ENCODE measurements around the gene ABCG5.

ABCG5 gene

GRCh38 chr2:43814711-43815110, 23.9 kb downstream of the ABCG5 start:
- H3K27me3 ChIP-seq (ENCODE audit: insufficient read depth, poor library complexity, severe bottlenecking), result no peaks in the 10 kb centered on the region
- DNase-seq (ENCODE audit: low read depth in 1 of 2, low spot score in 1 of 2), result no peak
- H3K27ac ChIP-seq (replicated peaks), result no peak overlapping the region
- TF ChIP-seq SPI1 (IDR thresholded peaks at IDR 0.05; ENCODE audit: borderline replicate concordance, low read depth), result no peak
- no peak for TF ChIP-seq GABPA (IDR thresholded peaks at IDR 0.05; ENCODE audit: low read depth)
- TF ChIP-seq REST (IDR thresholded peaks at IDR 0.05; ENCODE audit: insufficient replicate concordance, low read depth), result no peak
- no peak for TF ChIP-seq CTCF (IDR thresholded peaks at IDR 0.05; ENCODE audit: insufficient read depth, low read length)
- no peak for TF ChIP-seq POLR2AphosphoS5 (IDR thresholded peaks at IDR 0.05; ENCODE audit: low read depth)
- no peak overlapping the region for H3K4me3 ChIP-seq (replicated peaks; ENCODE audit: insufficient read depth, low read length)

- Histone ChIP-seq H3K4me3 (replicated peaks; ENCODE audit: insufficient read depth, low read length) (no peak overlapping the region), H3K27me3 (ENCODE audit: insufficient read depth, poor library complexity, severe bottlenecking) (no peaks in the 10 kb centered on the region), H3K27ac (replicated peaks) (no peak overlapping the region)
- TF ChIP-seq GABPA (IDR thresholded peaks at IDR 0.05; ENCODE audit: low read depth), result no peak
- TF ChIP-seq CTCF (IDR thresholded peaks at IDR 0.05; ENCODE audit: insufficient read depth, low read length), result no peak
- TF ChIP-seq POLR2AphosphoS5 (IDR thresholded peaks at IDR 0.05; ENCODE audit: low read depth), result no peak
- TF ChIP-seq REST (IDR thresholded peaks at IDR 0.05; ENCODE audit: insufficient replicate concordance, low read depth), result no peak
- no peak for TF ChIP-seq SPI1 (IDR thresholded peaks at IDR 0.05; ENCODE audit: borderline replicate concordance, low read depth)
- no peak for DNase-seq (ENCODE audit: low read depth in 1 of 2, low spot score in 1 of 2)
Observed at GRCh38 chr2:43812947-43813346, 25.7 kb downstream of the ABCG5 start.

GRCh38 chr2:43812006-43812405, 26.6 kb downstream of the ABCG5 start:
- Histone ChIP-seq H3K4me3 (replicated peaks; ENCODE audit: insufficient read depth, low read length) (no peak overlapping the region), H3K27me3 (ENCODE audit: insufficient read depth, poor library complexity, severe bottlenecking) (no peaks in the 10 kb centered on the region), H3K27ac (replicated peaks) (no peak overlapping the region)
- TF ChIP-seq SPI1 (IDR thresholded peaks at IDR 0.05; ENCODE audit: borderline replicate concordance, low read depth) (no peak), REST (IDR thresholded peaks at IDR 0.05; ENCODE audit: insufficient replicate concordance, low read depth) (no peak), CTCF (IDR thresholded peaks at IDR 0.05; ENCODE audit: insufficient read depth, low read length) (no peak), POLR2AphosphoS5 (IDR thresholded peaks at IDR 0.05; ENCODE audit: low read depth) (no peak), GABPA (IDR thresholded peaks at IDR 0.05; ENCODE audit: low read depth) (no peak)
- no peak for DNase-seq (ENCODE audit: low read depth in 1 of 2, low spot score in 1 of 2)

Measured in HL-60 (cell line).